D721Med (cell line): ENCODE results near the gene PANK4.
"Not testable (repeated sequence)": the region's sequence is repeated elsewhere in the genome, so short reads cannot be mapped to it uniquely, and the experiment has no call there.

Experiments
- DNase-seq: peaks from one replicate; pipeline ENCODE4 v3.0.0; 2011; ENCODE audit warnings: low spot score; ENCODE audit not compliant: insufficient read length
- FAIRE-seq: peaks from 2 replicates; lab custom pipeline; 2011; peaks lifted over from hg19 to GRCh38; lab: Jason Lieb, UNC
- CTCF ChIP-seq: IDR thresholded peaks from 2 replicates; pipeline ENCODE4 v1.5.1; 2012; ENCODE audit warnings: mild to moderate bottlenecking, control low read depth; ENCODE audit not compliant: insufficient read depth; ENCODE audit errors: missing control alignments

Gene PANK4

DNA sequence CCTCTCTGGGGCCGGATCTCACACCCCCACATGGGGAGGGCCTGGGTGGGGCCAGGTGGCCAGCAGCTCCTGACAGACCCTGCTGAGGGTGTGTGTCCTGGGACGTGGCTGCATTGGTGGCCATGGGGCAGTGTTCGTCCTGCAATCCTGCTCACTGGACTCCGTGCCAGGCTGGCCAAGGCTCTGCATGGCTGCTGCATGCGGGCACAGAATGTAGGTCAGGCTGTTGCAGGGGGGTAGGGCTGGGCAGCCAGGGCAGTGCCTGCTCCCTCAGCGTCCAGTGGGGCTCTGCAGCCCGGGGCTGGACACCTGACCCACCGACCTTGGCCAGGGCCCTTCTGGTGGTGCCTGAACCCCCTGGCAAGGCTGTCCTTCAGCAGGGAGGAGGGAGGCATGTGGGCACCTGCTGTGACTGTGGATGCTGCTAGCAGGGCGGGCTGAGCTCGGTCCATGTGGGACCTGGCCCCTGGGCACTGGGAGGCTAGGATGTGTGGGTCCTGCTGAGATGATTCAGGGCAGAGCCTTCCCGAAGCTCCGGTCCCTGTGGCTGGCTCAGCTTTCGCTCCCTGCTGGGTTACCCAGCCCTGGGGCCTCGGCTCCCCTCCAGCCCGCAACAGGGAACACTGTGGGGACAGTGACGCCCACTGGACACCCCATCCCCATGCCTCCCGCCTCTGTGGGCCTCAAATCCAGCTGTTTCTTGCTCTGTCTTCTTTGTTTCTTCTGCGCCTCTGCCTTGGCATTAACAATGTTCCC lies 65.2 kb downstream of the PANK4 start:
- no peak for TF ChIP-seq CTCF
- DNase-seq (no peak), FAIRE-seq (no peak)

- FAIRE-seq = no peak
- no peak for DNase-seq
Measured at GRCh38 chr1:2460203-2460602, 66.2 kb downstream of the PANK4 start.

DNA sequence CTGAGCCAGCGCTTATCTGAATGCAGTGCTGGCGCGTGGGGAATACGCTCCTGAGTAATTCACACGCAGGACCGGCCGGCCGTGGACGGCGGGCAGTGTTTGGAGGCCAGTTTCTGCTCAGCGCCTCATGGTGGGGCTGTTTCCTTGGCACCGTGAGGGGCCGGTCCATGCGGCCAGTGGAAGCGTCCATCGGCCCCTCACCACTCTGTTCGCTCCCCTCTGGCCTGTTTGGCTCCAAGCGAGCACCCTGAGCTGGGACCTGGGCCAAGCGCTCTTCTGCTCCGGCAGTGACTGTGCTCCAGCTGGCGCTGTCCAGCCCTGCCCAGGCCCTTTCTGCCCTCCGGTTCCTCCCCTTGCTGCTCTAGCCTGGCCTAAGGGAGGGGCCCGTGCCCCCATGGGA lies 66.6 kb downstream of the PANK4 start:
- FAIRE-seq = no peak
- TF ChIP-seq CTCF = no peak
- DNase-seq = no peak

More at GRCh38 chr1:2460203-2460602, 66.2 kb downstream of the PANK4 start:
- no peak for TF ChIP-seq CTCF

DNA sequence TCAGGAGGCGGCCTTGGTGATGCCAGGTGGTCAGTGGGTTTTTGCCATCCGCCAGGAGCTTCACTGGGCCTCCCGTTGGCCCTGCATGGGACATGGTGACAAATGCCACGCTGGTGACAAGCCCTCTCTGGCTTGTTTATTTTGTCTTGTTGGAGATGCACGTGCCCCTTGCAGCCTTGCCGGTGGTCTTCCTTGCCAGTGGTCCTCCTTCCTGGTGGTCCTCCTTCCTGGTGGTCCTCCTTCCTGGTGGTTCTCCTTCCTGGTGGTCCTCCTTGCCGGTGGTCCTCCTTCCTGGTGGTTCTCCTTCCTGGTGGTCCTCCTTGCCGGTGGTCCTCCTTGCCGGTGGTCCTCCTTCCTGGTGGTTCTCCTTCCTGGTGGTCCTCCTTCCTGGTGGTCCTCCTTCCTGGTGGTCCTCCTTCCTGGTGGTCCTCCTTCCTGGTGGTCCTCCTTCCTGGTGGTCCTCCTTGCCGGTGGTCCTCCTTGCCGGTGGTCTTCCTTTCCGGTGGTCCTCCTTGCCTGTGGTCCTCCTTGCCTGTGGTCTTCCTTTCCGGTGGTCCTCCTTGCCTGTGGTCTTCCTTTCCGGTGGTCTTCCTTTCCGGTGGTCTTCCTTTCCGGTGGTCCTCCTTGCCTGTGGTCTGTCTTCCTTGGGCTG lies 67.2 kb downstream of the PANK4 start:
- not testable (repeated sequence) for DNase-seq, FAIRE-seq

- DNase-seq = no peak
- no peak for FAIRE-seq
- no peak for TF ChIP-seq CTCF
Measured at GRCh38 chr1:2458687-2459086, 67.7 kb downstream of the PANK4 start.
